Right renal cortex interstitium (tissue), 3 donors: ENCODE data around the gene C4BPB. TPM values are rescaled to one million over a fixed set of nuclear protein-coding genes. Genes with fewer than 3 reads are reported as not detected.
A peak's percentile ranks its signal among the peaks of the same experiment; 100 is the strongest.

Source experiments
- DNase-seq, 3 donors: peaks; one replicate each; pipeline ENCODE4 v3.0.0-alpha.2; 2013; ENCODE audit warnings: low read depth in 3 of 3, low spot score in 2 of 3
- polyA plus RNA-seq, 3 donors: library from polyadenylated mRNA; unstranded; fragments of 120-200 nt; gene quantifications; one replicate each; pipeline ENCODE4 v1.2.1, GENCODE V29; 2013; ENCODE audit not compliant: insufficient read length in 3 of 3

Gene C4BPB
- polyA plus RNA-seq, 3 donors = 0.10 to 0.35 (median 0.21) TPM

DNA sequence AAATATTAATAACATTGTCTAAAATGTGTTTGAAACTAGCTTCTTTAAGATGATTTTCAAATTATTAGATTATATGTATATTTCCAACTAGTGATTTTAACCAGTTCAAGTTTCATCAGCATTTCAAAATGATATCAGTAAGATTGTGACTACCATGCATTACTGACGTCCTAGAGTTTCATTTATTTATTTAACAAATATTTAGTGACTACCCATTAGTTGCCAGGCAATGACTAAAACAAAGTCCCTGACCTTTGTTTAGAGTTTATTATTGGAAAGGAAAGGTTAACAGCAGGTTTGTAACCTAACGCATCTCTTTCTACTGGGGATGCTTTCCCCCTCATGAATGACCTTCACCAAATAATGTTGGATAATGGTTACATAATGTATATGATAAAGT, 7.6 kb upstream of the C4BPB start:
- no peak for DNase-seq

DNA sequence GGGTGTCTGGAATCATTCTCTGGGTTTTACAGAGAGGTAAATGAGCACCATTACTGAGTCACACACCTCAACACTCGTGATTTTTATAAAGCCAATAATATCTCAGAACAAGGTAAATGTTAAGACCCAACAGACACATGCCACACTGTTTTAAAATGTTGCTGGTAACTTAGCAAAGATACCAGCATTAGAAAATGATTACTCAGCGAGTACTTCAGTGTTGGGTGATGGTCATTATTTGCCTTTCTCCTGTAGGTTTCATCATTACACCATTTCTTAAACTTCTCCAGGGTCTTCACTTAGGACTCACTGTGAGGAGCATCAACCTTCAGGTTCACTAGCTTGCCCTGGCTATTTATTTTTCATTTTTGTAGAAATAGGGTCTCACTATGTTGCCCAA, 6.9 kb upstream of the C4BPB start:
- no peak for DNase-seq

DNA sequence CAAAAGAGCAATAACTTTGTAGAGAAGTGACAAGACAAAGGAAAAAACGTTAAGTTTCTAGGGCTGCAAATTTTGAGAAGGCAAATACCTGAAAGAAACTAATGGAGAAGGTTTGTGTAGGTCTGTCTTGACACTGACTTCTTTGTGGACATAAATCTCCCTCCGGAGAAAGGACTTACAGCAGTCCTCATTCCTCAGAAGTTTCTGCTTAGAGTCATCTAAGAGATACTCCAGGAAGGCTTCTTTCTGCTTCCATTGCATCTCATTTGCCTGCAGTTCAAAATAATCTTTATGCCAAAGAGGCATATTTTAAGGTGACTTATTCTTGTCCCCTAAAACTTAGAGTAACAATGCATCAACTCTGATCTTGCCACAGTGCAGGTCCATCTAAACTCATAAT, 4.4 kb upstream of the C4BPB start:
- DNase-seq = no peak

DNA sequence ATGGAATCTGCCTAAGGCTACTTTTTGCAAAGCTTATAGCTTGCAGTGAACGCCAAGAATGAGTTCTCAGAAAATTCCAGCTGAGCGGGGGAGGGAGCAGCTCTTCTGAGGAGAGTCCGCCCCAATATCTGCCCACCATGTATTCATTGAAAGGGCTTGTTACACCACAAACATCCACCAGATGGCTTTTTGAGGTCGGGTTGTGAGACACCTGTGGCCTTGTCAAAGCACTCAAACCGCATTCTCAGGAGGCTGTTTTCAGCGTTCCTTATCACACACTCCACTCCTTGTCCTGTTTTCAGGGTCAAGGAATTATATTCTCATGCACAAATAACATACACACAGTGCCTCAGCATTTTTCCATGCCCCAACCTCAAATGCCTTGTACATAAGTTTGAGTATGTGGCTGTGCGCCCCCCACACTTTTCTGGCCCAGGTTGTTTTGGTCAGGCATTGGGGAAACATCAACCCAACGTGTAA, 3.9 kb upstream of the C4BPB start:
- peak in 2 of 3 donors; percentile 52 to 68 for DNase-seq

DNA sequence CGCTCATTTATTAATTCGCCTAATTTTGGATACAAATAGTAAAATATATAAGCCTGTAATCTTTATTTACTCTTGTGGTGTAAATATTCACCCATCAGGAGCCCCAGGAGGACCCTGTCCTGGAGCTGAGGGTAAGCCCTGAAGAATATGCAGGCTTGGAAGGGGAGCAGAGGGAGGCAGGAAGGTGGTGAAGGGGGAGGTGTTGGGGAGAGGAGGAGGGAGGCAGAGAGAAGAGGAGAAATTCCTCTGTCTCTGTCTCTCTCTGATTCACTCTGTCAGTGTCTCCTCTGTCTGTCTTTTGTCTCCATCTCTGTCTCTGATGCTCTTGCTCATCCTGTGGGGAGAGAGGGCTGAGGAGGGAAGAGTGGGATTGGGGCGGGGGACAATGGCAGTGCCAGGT, 2.8 kb upstream of the C4BPB start:
- DNase-seq = no peak

DNA sequence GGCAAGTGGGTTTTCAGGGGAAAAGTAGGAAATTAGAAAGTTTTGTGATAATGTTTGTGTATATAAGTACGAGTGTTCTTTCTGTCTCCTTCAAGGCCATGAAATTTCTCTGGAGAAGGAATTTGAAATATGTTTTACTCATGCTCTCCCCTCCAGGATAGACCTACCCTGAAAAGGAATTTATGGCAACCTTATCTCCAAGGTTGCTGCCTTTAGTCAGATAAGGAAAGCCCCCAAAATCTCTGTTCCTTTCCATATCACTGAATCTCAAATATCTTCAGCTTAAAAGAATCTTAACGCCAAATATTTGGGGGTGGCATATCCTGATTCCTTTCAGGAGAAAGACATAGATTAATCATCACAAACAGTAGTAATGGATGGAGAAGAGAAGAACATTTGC, 499 bp upstream of the C4BPB start:
- DNase-seq = no peak

DNA sequence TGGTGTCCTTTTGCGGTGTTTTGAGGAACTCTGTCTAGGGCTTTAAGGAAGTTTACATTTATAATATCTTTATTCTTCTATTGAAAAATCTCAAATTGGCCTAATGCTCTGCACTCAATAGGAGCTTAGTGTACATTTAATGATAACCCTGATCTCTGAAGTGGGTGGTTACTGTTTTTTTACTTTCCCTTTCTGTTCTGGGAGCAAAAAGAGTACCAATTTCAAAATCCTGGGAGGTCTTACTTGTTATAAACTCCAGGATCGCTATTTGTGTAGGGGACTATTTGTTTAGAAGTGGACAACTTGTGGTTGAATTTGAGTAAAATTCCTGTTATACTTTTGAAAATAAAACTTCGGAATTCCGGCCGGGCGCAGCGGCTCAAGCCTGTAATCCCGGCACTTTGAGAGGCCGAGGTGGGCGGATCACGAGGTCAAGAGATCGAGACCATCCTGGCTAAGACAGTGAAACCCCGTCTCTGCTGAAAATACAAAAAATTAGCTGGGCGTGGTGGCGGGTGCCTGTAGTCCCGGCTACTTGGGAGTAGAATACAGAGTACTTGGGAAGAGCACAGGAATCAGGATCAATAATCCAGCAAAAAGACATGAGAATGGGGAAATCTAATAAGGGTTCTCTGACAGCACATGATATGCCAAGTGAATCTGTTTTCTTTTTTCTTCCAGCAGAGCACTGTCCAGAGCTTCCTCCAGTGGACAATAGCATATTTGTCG, 1.1 kb downstream of the C4BPB start:
- DNase-seq = no peak

DNA sequence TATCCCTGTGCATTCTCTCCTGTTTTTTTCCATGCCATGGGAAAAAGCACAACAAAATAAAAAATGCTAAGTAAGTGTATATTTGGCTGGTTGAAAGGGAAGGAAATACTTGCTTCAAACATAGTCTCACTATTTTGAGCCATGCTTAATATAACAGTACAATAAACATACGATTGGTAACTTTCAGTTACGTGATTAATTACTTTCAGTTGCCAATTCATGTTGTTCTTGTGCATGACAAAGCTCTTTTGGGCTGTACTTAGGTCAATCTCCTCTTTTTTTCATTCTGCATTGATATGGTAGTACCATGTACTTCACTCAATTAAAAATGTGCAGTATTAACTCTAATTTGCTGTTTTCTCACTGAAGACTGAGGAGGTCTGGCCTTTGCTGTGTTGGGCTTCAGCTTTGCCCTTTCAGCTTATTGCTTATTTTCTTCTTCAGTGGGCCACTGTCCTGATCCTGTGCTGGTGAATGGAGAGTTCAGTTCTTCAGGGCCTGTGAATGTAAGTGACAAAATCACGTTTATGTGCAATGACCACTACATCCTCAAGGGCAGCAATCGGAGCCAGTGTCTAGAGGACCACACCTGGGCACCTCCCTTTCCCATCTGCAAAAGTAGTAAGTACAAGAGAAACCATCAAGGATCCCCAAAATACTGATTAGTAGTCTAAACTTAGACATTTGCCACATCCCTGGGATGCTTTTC, 2.7 kb downstream of the C4BPB start:
- no peak for DNase-seq

DNA sequence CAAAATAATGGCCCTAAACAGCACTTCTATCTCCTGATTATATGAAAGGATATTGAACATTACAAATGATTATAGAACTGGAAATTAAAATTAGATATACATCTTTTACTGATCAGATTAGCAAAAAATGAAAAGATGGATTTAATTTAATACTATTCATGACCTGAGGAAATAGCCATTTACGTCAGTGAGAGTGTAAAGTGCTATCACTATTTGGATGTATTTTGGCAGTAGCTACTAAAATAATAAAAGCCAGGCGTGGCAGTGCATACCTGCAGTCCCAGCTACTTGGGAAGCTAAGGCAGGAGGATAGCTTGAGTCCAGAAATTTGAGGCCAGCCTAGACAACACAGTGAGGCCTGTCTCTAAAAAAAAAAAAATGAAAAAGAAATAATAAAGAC, 5.3 kb downstream of the C4BPB start:
- DNase-seq = no peak

DNA sequence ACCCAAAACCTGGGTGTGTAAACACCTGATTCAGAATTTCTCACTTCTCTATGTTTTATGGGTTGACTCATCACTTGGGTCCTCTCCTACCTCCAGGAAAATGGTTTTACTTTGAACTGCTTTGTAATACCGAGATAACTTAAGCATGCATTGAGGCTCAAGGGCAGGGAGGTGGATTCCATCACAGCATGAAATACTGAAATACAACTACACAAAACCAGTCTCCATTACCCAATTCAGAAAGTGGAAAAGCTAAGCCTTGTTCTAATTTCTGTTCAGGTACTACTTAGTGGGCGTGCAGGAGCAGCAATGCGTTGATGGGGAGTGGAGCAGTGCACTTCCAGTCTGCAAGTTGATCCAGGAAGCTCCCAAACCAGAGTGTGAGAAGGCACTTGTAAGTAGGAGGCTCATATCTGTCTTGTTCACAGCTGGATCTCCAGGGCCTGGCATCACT, 9.2 kb downstream of the C4BPB start:
- no peak for DNase-seq

DNA sequence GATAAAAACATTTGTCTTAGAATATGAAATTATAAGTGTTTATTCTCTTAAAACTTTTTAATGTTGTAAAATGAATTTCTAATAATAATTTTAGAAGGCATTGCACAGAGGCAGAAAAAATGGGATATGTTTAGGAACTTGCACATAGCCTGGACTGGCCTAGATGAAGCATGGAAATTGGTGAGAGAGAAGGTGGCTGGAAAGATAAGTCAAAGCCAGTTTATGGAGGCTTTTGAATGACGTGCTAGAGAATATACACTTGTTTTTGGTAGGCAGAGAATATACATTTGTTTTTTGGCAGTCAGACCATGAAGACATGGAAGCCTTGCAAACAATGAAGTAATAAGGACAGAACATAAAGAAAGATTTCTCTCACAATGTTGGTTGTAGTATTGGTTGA, 13.1 kb downstream of the C4BPB start:
- no peak for DNase-seq

DNA sequence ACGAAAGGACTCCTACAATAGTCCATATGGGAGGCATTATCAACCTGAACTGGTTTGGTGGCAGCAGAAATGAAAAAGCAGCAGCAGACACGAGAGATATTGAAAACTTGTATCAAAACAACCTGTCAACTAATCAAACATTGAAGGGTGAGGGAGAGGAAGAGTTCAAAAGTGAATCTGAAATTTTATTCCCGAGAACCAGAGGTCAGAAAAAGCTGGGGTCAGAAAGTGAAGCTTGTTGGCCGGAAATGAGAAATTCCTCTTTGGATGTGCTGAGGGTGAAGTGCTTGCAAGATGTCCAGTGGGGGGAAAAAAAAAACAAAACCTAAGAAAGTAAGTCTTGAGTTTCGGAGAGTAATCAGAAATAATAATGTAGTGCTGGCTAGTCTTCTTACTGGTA, 13.5 kb downstream of the C4BPB start:
- DNase-seq = no peak

DNA sequence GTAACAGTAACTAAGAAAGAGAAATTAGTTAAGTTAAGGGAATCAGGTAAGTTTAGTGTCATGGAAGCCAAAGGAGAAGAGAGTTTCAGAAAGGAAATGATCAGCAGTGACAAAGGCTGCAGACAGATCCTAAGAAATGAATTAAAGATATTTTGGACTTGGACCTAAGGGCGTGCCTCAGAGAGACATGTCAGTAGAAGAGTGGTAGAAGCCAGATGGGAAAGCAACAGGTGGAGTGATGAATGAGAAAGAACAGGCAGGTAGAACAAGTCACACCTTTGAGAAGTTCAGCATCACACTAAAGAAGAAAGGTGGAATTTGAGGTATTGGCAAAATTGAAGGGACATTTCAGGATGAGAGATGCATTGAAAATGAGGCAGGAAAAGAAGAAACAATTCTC, 14.0 kb downstream of the C4BPB start:
- DNase-seq = no peak

DNA sequence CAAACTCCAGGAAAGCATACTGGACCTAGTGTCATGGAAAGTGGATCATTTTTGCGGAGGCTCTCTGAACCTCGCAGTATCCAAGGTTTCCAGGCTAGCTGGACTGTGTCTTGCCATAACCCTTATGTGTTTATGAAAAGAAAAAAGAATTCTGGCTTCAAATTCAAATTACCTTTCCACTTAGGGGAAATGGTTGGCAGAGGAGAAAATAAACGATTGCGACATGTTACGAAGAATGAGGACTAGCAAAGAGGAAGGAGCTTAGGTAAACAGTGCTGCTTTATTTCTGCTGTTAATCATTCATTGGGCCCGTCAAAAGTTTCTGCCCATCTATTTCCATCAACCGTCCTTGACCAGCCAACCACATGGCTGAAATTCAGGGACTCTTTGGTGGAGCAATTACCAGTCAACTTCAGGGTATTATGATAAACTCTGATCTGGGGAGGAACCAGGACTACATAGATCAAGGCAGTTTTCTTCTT, 15.3 kb downstream of the C4BPB start, which contains the start of gene C4BPA:
Gene C4BPA, plus strand, starts transcription at position 342 of the 482 bp plus-strand sequence. CDS start 8,793 bp downstream, outside the sequence.
- no peak for DNase-seq

DNA sequence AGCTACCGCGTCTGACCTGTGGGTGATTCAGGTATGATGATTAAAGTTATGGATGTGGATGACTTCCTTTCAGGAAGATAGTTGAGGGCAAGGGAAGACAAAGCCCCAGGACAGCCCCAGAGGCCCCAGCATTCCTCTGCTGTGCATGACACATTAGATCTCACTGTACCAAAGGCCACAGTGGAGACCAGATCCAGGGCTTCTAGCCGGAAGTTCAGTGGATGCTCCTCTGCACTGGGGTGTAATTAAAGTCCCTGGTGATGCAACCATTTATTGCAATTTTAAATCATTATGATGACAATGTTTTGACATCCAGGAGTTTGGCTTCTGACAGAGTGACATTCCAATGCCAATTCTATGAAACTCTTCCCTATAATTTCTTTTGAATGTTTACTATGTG, 20.3 kb downstream of the C4BPB start:
- DNase-seq = no peak

DNA sequence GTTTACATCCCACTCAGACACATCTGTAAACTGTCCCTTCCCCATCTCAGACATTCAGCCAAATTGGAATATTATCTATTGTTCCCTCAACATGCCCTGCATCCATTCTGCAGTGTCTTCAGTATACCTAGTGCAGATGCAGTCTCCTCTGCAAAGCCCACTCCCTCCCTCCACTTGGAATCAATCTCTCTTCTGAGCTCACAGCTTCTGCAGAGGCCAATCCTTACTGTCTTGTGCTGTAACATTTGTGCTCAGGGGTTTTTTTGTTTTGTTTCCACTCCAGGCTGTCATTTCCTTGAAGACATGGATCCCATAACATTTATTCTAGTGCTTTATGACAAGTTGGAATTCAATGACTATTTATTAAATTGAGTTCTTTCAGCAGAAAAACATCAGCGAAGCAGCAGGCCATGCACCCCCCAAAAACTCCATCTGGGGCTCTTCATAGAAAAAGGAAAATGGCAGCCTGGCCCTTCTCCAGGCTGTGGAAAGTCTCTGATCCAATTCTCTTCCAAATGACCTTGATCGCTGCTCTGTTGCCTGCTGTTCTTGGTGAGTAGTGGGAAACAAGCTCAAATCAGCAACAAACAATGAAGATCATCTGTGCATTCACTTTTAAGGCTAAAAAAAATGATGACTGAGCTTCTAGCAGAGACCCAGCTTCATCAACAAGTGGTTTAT, 24.1 kb downstream of the C4BPB start:
- peak; percentile 14 to 29 (median 15) for DNase-seq

DNA sequence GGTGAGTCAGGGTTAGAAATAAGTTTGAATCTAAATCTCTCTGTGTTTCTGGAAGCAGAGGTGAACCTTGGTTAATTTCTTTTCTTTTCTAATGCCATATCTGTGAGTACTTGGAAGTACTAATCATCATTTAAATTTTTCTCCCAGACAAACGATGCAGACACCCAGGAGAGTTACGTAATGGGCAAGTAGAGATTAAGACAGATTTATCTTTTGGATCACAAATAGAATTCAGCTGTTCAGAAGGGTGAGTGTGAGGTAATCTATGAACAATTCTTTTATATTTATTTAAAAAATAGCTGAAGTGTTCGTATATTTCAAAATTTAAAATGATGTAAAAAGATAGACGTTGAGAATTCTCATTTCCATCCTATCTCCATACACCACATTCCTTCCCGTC, 26.6 kb downstream of the C4BPB start:
- DNase-seq = no peak

DNA sequence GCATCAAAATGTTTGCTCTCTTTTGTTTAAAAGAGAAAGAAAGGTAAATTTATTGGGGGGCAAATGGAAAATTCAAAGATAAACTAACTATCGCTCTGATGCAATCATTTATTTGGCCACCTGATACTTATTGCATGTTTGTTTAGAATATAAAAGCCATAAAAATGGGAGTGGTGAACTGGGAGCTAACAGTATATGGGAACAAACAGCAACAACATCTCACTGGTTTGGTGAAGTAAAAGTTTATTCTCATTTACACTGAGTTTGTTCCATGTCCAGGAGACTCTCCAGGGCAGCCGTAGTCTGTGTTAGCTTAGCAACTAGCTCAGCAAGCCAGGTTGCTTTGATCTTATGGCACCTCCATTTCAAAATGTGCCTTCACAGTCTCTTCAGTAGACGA, 35.7 kb downstream of the C4BPB start:
- no peak for DNase-seq

DNA sequence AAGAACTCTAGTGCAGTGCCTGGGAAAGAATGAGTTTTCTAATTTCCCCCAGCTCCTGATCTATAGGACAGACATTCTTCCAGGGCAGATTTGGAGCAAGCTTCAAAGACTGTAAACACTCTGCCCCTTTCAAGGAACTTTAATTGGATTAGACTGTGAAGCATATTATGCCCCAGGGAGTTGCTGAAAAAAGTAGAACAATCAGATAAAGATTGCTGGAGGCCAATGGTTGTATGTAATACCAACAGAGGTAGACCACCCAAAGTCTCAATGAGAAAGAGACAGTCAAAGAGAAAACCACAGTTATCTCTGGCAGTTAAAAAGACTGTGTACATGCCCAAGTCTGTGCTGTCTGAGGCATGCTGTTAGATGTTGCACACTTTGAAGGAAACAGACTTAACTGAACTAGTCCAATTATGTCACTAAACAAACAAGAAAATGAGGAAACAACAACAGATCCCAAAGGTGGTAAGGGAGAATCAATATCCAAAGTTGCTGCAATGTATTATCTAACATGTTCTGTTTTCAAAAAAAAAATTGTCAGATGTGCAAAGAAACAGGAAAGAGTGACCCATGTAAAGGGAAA, 39.8 kb downstream of the C4BPB start:
- no peak for DNase-seq

DNA sequence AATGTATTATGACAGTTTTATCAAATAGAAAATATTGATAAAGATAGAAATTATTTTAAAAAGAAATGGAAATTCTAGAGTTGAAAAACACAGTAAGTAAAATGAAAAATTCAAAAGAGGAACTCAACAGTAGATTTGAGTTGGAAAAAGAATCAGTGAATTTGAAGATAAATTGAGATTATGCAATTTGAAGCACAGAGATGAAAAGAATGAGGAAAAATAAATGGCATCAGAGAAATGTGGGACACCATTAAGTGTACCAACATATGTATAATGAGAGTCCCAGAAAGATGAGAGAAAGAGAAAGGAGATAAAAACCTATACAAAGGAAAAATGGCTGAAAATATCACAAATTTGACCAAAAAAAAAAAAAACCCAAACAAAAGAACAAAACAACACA, 40.4 kb downstream of the C4BPB start:
- DNase-seq = no peak
